SK-N-SH treated with all-trans-retinoic acid at 6 μM for 48 hours (cell line): ENCODE results near the gene MCUB.

ENCODE experiments used
- ATAC-seq: fragments of 200-7000 bp; cut with Tn5 transposase; 3 replicates; pipeline ENCODE4 v1.9.1; 2020; ENCODE audit warnings: mild to moderate bottlenecking, moderate library complexity
- BACH2 ChIP-seq: fragments of 250-450 bp; sonication (Bioruptor Pico); IDR thresholded peaks from 2 replicates; pipeline ENCODE4 v1.9.0; 2021; ENCODE audit warnings: mild to moderate bottlenecking, borderline replicate concordance
- CREB5 ChIP-seq: fragments of 250-450 bp; sonication (Bioruptor Pico); IDR thresholded peaks from 2 replicates; pipeline ENCODE4 v1.5.1; 2020; ENCODE audit warnings: low read depth, mild to moderate bottlenecking, moderate library complexity
- CSDC2 ChIP-seq: fragments of 250-450 bp; sonication (Bioruptor Pico); IDR thresholded peaks from 2 replicates; pipeline ENCODE4 v1.5.0; 2020; ENCODE audit warnings: mild to moderate bottlenecking, moderate library complexity
- CSRNP3 ChIP-seq: fragments of 250-450 bp; sonication (Bioruptor Pico); IDR thresholded peaks from 2 replicates; pipeline ENCODE4 v1.5.1; 2021; ENCODE audit warnings: mild to moderate bottlenecking, moderate library complexity
- ESRRG ChIP-seq: fragments of 250-450 bp; sonication (Bioruptor Pico); IDR thresholded peaks from 2 replicates; pipeline ENCODE4 v1.6.1; 2021; ENCODE audit warnings: mild to moderate bottlenecking
- GLIS3 ChIP-seq: fragments of 250-450 bp; sonication (Bioruptor Pico); IDR thresholded peaks from 2 replicates; pipeline ENCODE4 v1.5.0; 2020; ENCODE audit warnings: mild to moderate bottlenecking, moderate library complexity
- ISL1 ChIP-seq: fragments of 250-450 bp; sonication (Bioruptor Pico); IDR thresholded peaks from 2 replicates; pipeline ENCODE4 v2.1.2; 2022; ENCODE audit warnings: mild to moderate bottlenecking, moderate library complexity
- OSR1 ChIP-seq: fragments of 250-450 bp; sonication (Bioruptor Pico); IDR thresholded peaks from 2 replicates; pipeline ENCODE4 v1.8.0; 2022; ENCODE audit warnings: moderate library complexity, mild to moderate bottlenecking, inconsistent platforms
- PATZ1 ChIP-seq: fragments of 250-450 bp; sonication (Bioruptor Pico); IDR thresholded peaks from 2 replicates; pipeline ENCODE4 v1.8.0; 2020; ENCODE audit warnings: mild to moderate bottlenecking, moderate library complexity, borderline replicate concordance
- POU6F1 ChIP-seq: fragments of 250-450 bp; sonication (Bioruptor Pico); IDR thresholded peaks from 2 replicates; pipeline ENCODE4 v1.8.0; 2021; ENCODE audit warnings: low read depth, mild to moderate bottlenecking, moderate library complexity, borderline replicate concordance
- SNAI2 ChIP-seq: fragments of 250-450 bp; sonication (Bioruptor Pico); IDR thresholded peaks from 2 replicates; pipeline ENCODE4 v1.5.0; 2020; ENCODE audit warnings: mild to moderate bottlenecking, moderate library complexity
- TOX ChIP-seq: fragments of 250-450 bp; sonication (Bioruptor Pico); IDR thresholded peaks from 2 replicates; pipeline ENCODE4 v1.8.0; 2021; ENCODE audit warnings: mild to moderate bottlenecking, moderate library complexity, borderline replicate concordance
- TSHZ2 ChIP-seq: fragments of 250-450 bp; sonication (Bioruptor Pico); IDR thresholded peaks from 2 replicates; pipeline ENCODE4 v1.5.0; 2020; ENCODE audit warnings: mild to moderate bottlenecking, moderate library complexity
- ZC3H10 ChIP-seq: fragments of 250-450 bp; sonication (Bioruptor Pico); IDR thresholded peaks from 2 replicates; pipeline ENCODE4 v1.5.1; 2021; ENCODE audit warnings: mild to moderate bottlenecking, moderate library complexity
- ZFP3 ChIP-seq: fragments of 250-450 bp; sonication (Bioruptor Pico); IDR thresholded peaks from 2 replicates; pipeline ENCODE4 v1.5.0; 2020; ENCODE audit warnings: mild to moderate bottlenecking, moderate library complexity
- ZFP30 ChIP-seq: fragments of 450-650 bp; formaldehyde crosslinking; IDR thresholded peaks from 2 replicates; pipeline ENCODE4 v1.5.0; 2022; ENCODE audit warnings: mild to moderate bottlenecking, moderate library complexity
- ZNF565 ChIP-seq: fragments of 450-650 bp; formaldehyde crosslinking; conservative IDR thresholded peaks from 2 replicates; pipeline ENCODE4 v1.5.0; 2020; ENCODE audit warnings: low read depth, mild to moderate bottlenecking, moderate library complexity
- ZNF70 ChIP-seq: fragments of 450-650 bp; formaldehyde crosslinking; IDR thresholded peaks from 2 replicates; pipeline ENCODE4 v1.5.0; 2020; ENCODE audit warnings: mild to moderate bottlenecking, moderate library complexity
- ZNF8 ChIP-seq: fragments of 450-650 bp; formaldehyde crosslinking; IDR thresholded peaks from 2 replicates; pipeline ENCODE4 v1.5.0; 2020; ENCODE audit warnings: mild to moderate bottlenecking, moderate library complexity

Gene MCUB

GRCh38 chr4:109615742-109616141 is 55.7 kb downstream of the MCUB start:
- ATAC-seq = no peak
- TF ChIP-seq OSR1 (no peak), TSHZ2 (no peak), SNAI2 (CRISPR knock-in tag) (no peak), PATZ1 (CRISPR knock-in tag) (no peak), ZFP3 (no peak), CSRNP3 (CRISPR knock-in tag) (no peak)
- TF ChIP-seq, all 23 proteins: peak for 0

- ATAC-seq = no peak
- TF ChIP-seq CREB5 (CRISPR knock-in tag) (no peak), ZNF70 (CRISPR knock-in tag) (no peak), ESRRG (CRISPR knock-in tag) (no peak), POU6F1 (CRISPR knock-in tag) (no peak), ZFP3 (no peak), ZFP30 (CRISPR knock-in tag) (no peak), CSDC2 (no peak), ZNF8 (no peak), ZC3H10 (CRISPR knock-in tag) (no peak), GLIS3 (CRISPR knock-in tag) (no peak), ISL1 (no peak), CSRNP3 (CRISPR knock-in tag) (no peak), TOX (CRISPR knock-in tag) (no peak)
Observed at GRCh38 chr4:109616243-109616642, 56.2 kb downstream of the MCUB start.

GRCh38 chr4:109622626-109623025 is 62.6 kb downstream of the MCUB start:
- no peak for ATAC-seq
- TF ChIP-seq ZNF565 (CRISPR knock-in tag) = no peak
- no peak for TF ChIP-seq ZNF8
- no peak for TF ChIP-seq SNAI2 (CRISPR knock-in tag)
- no peak for TF ChIP-seq BACH2 (CRISPR knock-in tag)
- TF ChIP-seq CSRNP3 (CRISPR knock-in tag) = no peak
- TF ChIP-seq TOX (CRISPR knock-in tag) = no peak
- no peak for TF ChIP-seq CSDC2
- TF ChIP-seq POU6F1 (CRISPR knock-in tag) = no peak
- TF ChIP-seq, all 23 proteins: peak for 0
